Activated CD8-positive, alpha-beta memory T cell treated with anti-CD3 and anti-CD28 coated beads, Interleukin-2, amount 50 U/mL, for 24 hours (primary cell): ENCODE data around the gene SAP30BP.

Experiments used
- DNase-seq: peaks from one replicate; pipeline ENCODE4 v3.0.0-alpha.2; 2020; ENCODE audit errors: extremely low read depth

Gene SAP30BP

DNA sequence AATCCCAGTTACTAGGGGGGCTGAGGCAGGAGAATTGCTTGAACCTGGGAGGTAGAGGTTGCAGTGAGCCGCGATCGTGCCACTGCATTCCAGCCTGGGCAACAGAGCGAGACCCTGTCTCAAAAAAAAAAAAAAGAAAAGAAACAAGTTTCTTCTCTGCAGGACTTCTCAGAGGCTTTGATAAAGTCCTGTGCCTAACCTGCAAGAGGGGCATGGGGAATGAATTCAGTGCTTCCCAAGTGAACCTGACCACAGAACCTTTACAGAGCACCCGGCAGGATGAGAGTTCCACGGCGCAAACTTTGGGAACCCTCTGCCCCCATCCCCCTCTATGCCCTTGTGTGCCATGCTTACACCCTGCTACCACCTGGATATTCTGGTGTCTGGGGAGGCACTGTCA lies 72.0 kb downstream of the SAP30BP start:
- DNase-seq = no peak

DNA sequence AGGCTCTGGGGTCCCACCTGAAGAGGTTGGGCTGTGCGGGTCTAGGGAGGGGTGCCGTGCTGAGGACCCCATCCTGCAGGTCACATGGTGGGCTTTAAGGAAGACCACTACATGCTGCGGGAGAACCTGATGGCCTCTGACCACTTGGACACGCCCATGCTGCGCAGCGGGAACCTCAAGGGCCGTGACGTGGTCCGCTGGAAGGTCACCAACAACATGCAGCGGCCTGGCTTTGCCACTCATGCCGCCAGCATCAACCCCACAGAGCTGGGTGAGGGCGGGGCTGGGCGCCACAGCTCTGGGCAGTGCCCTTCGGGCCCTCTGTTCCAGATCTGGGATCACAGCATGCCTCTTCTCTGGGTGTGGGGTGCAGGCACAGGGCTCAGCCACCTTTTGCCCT lies 72.7 kb downstream of the SAP30BP start:
- no peak for DNase-seq

DNA sequence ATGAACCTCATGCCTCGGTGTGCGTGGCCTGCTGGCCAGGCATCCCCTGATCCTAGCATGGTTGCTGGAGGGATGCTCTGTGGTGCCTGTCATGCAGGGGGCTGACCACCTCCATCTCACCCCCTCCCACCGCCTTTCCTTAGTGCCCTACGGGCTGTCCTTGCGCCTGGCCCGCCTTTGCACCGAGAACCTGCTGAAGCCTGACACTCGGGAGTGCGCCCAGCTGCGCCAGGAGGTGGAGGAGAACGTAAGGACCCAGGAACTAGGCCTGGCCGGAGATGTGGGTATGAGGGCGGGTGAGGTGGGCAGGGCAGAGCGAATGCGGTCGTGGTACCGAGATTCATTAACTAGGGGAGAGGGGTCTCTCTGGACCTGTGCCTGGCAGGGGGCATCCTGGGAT lies 73.1 kb downstream of the SAP30BP start:
- DNase-seq = no peak

DNA sequence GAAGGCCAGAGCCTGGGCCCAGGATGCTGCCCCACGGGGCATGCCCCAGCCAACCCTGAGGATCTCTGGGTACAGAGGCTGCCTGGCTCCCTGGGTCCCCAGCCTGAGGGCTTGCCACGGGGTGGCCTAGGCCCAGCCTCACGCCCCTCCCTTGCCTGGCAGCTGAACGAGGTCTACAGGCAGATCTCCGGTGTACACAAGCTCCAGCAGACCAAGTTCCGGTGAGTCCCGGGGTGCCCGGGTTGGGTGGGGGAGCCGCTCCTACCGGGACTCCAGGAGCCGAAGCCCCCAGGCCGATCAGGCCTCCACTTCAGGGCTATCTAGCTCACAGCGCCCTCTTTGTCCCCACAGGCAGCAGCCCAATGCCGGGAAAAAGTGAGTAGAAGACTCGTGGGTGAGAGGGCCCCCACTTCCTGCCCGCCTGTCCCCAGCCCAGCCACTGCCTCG lies 73.5 kb downstream of the SAP30BP start:
- DNase-seq = no peak

DNA sequence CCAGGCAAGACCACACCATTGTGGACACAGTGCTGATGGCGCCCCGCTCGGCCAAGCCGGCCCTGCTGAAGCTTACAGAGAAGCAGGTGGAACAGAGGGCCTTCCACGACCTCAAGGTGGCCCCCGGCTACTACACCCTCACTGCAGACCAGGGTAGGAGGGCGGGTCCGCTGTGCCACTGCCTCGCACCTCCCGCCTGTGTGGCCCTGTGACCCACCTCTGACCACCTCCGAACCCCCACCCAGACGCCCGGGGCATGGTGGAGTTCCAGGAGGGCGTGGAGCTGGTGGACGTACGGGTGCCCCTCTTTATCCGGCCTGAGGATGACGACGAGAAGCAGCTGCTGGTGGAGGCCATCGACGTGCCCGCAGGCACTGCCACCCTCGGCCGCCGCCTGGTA lies 75.2 kb downstream of the SAP30BP start:
- DNase-seq = no peak

DNA sequence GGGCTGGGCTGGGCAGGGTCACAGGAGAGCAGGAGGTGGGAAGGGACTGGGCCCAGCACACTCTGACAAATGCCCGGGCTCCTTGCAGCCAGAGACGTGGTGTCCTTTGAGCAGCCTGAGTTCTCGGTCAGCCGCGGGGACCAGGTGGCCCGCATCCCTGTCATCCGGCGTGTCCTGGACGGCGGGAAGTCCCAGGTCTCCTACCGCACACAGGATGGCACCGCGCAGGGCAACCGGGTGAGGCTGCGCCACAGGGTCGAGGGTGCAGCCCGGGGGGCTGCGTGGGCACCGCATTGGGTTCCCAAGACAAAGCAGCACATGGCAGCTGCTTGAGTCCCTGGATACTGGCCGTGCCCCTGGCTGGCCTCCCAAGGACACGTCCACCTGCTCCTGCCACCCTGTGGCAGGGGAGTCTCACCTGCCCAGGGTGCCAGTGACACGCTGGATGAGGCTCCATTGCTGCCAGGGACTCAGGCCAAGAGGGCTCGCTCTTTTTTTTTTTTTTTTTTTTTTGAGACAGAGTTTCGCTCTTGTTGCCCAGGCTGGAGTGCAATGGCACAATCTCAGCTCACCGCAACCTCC lies 76.6 kb downstream of the SAP30BP start:
- no peak for DNase-seq

DNA sequence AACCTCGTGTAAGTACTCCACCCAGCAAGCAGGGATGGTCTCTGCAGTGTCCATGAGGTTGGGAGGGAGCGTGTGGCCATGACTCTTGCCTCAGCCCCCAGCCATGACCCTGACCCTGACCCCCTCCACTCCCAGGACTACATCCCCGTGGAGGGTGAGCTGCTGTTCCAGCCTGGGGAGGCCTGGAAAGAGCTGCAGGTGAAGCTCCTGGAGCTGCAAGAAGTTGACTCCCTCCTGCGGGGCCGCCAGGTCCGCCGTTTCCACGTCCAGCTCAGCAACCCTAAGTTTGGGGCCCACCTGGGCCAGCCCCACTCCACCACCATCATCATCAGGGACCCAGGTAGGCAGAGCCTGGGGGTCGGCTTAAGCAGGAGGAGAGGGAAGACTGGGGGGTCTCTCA lies 81.6 kb downstream of the SAP30BP start:
- no peak for DNase-seq

DNA sequence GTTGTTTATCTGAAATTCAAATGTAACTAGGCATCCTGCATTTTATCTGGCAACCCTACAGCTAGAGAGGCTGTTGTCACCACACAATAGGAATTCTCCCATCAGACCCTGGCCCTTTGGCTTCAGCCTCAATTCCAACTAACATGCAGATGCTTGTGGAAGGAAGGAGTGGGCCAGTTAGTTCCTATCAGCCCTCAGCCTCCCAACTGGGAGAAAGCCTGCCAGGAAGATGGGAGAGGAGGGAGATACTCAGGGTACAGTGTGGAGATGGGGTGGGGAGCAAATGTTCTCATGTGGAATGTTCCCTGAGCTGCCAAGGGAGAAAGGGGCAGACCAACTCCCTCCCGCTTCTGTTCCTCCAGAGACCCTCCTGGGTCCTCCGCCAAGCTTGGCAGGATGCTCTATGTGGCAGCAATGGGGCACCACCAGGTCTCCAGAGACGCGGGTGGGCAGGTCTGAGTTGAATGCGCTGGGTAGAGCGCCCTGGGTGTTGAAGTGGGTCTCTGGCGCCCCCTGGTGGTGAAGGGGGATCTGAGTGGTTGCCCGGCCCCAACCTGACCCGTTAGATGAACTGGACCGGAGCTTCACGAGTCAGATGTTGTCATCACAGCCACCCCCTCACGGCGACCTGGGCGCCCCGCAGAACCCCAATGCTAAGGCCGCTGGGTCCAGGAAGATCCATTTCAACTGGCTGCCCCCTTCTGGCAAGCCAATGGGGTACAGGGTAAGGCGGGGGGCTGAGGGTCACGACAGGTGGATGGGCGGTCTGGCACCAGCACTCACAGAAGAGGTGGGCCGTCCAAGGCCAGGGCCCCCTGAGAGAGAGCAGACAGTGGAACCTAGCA lies 82.6 kb downstream of the SAP30BP start:
- DNase-seq = peak; percentile 71

DNA sequence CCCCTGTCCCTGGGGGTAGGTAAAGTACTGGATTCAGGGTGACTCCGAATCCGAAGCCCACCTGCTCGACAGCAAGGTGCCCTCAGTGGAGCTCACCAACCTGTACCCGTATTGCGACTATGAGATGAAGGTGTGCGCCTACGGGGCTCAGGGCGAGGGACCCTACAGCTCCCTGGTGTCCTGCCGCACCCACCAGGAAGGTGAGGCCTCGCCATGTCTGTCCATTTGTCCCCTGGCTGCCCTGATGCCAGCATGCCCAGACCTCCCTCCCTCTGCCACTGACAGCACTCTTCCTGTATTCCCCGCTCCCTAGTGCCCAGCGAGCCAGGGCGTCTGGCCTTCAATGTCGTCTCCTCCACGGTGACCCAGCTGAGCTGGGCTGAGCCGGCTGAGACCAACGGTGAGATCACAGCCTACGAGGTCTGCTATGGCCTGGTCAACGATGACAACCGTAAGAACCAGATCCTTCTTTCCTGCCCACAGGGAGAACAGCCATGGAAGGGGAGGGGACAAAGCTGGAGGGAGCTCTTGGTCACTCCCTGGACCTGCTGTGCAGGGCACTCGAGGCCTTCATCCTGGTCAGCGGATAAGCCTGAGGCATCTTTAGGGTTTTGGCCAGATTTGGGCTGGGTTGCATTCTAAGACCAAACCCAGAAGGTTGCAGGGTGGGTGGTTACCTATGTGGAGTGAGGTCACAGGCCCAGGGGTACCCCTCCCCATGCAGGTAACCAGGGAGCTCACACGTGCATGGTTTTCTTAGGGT lies 83.7 kb downstream of the SAP30BP start:
- DNase-seq = no peak

DNA sequence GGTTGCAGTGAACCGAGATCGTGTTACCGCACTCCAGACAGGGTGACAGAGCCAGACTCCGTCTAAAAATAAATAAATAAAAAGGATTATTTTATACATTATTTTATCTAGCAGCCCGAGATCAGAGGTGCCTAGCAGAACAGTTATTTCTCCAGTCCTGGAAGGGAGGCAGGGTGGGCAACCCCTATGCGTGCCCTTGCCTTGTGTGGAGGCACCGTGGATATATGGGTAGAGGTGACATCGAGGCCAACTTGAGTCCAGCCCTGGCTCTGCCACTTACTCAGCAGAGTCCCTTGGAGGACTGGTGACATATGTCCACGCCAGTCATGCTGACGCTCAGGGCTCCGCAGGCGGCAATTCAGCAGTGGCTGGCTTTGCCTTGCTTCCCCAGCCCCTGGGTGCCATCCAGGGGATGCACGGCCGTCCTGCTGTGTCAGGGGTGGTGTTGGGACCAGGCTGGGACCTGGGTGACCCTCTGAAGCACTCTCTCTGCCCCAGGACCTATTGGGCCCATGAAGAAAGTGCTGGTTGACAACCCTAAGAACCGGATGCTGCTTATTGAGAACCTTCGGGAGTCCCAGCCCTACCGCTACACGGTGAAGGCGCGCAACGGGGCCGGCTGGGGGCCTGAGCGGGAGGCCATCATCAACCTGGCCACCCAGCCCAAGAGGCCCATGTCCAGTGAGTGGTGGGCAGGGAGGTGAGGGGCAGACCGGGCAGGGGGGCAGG lies 84.7 kb downstream of the SAP30BP start:
- DNase-seq = no peak

DNA sequence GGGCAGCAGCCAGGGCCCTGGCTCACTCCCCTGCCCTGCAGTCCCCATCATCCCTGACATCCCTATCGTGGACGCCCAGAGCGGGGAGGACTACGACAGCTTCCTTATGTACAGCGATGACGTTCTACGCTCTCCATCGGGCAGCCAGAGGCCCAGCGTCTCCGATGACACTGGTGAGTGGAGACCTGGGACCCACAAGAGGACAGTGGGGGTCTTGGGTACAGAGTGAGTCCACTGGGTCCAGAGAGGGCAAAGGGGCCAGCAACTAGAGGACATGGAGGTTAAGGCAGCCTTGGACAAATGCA lies 85.2 kb downstream of the SAP30BP start:
- no peak for DNase-seq

DNA sequence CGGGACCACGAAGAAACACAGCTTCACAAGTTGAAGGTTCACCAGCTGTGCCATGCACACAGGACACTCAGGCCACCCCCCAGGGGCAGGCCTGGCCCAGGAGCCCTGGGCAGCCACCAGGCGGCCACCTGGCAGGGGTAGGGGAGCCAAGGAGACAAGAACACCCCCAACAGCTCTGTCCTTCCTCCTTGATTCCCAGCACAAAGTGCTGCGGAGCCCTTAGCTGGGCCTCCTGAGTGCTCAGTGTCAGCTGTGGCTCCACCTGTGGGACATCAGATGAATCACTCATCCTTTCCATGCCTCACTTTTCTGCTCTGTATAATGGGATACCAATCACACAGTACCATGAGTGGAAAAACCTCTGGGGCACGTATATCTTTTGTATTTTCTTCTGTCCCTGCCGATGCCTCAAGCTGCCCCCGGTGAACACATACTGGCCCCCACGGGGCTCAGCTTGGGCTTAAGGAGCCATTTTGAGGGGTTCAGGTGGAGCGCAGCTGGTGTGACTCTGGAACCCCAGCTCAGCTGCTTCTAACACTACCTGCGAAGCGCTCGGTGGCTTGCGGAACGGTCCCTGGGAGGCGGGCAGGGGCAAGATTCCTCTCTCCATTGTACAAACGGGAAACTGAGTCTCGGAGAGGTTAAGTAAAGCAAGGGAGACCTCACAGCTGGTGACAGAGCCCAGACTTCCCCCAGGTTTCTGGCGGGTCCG lies 85.8 kb downstream of the SAP30BP start:
- DNase-seq = no peak

DNA sequence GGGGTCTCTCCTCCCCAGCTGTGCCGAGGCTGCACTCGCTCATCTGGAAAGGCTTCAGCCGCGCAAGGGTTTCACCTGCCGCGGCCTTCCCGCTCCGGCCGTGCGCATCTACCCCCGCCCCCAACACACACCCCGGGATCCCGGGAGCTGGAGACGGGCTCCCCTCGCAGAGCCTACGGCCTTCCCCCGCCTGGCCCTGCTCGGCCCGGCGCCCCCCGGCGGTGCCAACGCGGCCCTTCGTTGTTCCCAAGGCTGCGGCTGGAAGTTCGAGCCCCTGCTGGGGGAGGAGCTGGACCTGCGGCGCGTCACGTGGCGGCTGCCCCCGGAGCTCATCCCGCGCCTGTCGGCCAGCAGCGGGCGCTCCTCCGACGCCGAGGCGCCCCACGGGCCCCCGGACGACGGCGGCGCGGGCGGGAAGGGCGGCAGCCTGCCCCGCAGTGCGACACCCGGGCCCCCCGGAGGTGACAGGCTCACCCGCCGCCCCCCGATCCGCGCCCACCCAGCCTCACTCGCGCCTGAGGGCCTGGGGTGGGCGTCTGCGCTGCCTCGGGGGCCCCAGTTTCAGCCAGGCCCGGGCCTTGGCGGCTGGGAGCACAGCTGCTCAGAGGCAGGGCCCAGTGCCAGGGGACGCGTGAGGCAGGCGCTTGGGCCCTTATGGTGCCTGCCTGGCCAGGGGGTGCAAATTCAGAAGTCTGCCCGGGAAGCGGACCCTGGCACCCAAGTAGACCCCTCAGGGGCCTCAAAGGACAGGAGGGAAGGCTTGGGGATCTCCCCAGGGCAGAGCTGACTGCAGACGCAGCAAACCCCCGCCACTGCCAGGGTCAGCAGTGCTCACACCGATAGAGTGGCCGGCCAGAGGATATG lies 86.6 kb downstream of the SAP30BP start:
- DNase-seq = no peak

DNA sequence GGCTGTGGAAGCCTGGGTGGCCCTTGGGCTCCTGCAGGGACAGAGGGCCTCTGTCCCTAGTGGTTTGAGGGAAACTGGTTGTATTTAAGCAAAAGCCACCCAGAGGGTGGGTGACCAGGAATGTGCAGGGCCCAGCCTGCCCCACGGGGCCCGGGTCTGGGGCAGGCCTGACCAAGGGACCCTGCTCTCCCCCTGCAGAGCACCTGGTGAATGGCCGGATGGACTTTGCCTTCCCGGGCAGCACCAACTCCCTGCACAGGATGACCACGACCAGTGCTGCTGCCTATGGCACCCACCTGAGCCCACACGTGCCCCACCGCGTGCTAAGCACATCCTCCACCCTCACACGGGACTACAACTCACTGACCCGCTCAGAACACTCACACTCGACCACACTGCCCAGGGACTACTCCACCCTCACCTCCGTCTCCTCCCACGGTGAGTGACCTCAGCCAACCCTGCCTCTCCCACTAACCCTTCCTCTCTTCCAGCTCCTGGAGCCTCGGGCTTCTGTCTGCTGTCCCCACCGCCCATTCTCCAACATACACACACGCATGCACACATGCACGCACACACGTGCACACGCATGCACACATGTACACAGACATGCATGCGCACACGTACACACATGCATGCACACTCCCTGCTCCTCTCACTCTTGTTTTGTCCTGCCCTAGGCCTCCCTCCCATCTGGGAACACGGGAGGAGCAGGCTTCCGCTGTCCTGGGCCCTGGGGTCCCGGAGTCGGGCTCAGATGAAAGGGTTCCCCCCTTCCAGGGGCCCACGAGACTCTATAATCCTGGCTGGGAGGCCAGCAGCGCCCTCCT lies 87.5 kb downstream of the SAP30BP start:
- no peak for DNase-seq

DNA sequence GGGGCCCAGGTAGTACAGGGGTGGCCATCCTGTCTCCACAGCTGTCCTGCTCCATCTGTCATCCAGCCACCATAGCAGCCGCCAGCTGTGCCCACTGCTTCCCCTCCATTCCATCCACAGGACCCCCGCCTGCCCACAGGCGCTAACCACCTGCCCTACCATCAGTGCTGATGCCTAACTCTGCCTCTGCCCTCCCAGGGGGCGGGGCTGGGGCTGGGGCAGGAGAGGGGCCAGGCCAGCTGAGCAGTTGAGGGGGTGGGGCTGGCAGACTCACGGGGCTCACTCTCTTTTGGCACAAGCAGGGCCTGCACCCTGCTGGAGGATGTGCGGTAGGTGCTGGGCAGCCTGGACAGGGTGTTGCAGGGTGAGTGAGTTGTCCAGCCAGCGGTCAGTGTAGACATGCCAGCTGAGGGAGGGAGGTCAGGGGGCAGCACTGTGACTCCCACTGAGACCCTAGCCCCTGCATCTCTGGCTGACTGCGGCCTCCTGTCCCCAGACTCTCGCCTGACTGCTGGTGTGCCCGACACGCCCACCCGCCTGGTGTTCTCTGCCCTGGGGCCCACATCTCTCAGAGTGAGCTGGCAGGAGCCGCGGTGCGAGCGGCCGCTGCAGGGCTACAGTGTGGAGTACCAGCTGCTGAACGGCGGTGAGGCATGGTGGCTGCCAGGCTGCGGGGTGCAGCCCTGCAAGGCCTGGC lies 88.2 kb downstream of the SAP30BP start:
- no peak for DNase-seq

DNA sequence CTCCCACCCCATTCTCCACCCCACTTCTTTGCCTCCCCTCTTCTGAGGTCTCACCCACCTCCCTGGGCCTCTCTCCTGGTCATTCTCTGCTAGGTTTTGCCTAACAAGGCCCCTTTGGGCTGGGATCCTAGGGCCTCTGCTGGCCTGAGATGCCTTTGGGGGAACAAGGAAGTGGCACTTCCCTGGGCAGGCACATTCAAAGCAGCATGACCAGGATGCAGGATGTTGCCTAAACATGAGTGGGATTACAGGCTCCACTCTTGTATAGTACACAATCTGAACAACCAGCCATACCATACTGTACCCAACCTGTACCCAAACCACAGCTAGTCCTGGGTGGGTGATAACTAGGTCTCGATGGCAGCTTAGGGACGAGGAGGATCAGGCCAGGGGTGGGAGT lies 88.9 kb downstream of the SAP30BP start:
- no peak for DNase-seq

DNA sequence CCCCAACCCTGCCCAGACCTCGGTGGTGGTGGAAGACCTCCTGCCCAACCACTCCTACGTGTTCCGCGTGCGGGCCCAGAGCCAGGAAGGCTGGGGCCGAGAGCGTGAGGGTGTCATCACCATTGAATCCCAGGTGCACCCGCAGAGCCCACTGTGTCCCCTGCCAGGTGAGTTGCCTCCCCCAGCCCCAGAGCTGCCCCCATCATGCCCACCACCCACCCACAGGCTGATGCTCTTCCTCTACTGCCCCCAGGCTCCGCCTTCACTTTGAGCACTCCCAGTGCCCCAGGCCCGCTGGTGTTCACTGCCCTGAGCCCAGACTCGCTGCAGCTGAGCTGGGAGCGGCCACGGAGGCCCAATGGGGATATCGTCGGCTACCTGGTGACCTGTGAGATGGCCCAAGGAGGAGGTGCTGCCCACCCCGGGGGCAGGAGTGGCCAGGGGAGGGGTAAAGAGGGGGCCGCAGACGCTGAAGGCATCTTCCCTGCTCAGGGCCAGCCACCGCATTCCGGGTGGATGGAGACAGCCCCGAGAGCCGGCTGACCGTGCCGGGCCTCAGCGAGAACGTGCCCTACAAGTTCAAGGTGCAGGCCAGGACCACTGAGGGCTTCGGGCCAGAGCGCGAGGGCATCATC lies 89.4 kb downstream of the SAP30BP start:
- no peak for DNase-seq

DNA sequence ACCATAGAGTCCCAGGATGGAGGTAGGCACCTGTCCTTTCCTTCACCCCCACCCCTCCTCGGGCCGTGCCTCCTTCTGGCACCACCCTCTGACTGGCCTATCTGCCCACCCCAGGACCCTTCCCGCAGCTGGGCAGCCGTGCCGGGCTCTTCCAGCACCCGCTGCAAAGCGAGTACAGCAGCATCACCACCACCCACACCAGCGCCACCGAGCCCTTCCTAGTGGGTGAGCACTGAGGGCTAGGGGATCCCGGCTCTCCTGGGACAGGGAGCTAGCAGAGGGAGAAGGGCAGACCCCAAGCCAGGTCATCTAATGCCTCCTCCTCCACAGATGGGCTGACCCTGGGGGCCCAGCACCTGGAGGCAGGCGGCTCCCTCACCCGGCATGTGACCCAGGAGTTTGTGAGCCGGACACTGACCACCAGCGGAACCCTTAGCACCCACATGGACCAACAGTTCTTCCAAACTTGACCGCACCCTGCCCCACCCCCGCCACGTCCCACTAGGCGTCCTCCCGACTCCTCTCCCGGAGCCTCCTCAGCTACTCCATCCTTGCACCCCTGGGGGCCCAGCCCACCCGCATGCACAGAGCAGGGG lies 90.0 kb downstream of the SAP30BP start:
- no peak for DNase-seq
